ENCODE data around the gene KDM4F.
A peak's percentile ranks its signal among the peaks of the same experiment; 100 is the strongest.
"Not testable (repeated sequence)": the region's sequence is repeated elsewhere in the genome, so short reads cannot be mapped to it uniquely, and the experiment has no call there.

The KDM4F gene

DNA sequence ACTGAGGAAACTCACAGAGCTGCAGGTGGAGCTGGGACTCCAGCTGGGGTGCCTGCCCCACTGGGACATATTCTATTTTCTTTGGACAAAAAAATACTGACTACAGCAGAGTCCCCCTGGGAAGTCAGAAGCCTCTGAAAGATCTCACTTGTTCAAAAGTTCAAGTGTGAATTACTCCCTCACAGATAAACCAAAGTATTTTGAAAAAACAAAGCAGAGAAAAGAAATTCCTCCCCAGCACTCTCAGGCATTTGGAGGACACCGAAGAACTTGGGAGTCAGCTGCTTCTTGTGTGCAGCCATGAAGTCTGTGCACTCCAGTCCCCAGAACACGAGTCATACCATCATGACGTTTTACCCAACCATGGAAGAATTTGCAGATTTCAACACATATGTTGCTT lies at the start of gene KDM4F:
KDM4F (plus strand) TSS at position 301 of the 400 bp plus-strand sequence.
- not testable (repeated sequence) for DNase-seq

DNA sequence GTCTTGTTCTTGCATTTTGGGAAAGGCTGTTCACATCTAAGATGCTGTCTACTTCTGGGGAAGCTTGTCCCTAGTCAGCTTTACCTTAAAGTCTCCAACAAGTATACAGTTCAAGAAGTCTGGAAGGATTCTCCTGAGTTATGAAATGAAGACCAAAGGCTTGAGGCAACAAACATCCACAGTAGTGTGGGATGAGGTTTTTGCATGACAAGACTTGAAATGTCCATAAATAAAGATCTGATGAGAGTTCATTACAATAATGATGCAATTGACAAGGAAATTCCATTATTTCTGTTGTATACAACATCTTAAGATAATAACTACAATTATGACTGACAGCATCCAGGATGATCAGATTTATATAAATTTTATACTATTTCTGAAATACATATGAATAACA lies 45.5 kb upstream of the KDM4F start:
- DNase-seq = peak; percentile 13 to 55 (median 33)

GRCh38 chr11:95005642-95006041 lies 43.6 kb upstream of the KDM4F start:
- DNase-seq = no peak

DNA sequence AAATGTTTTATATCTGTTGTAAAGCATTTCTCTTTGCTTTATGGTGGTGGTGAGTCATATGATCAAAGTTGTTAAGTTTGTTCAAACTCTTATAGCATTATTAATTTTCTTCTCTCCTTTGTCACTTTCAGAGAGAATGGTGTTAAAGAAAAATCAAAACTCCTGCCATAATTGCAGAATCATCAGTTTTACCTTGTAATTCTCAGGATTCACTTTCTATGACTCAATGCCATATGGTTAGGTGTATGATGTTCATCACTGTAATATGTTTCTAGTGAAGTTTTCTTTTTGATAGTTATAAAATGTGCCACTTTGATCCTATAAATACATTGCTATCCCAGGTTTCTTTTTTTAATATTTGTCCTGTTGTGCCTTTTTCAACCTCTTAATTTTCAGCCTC lies 37.8 kb upstream of the KDM4F start:
- no peak for DNase-seq

- no peak for DNase-seq
Measured at GRCh38 chr11:95014184-95014821, 34.9 kb upstream of the KDM4F start.

GRCh38 chr11:95016139-95016538 lies 33.1 kb upstream of the KDM4F start:
- DNase-seq = no peak

DNA sequence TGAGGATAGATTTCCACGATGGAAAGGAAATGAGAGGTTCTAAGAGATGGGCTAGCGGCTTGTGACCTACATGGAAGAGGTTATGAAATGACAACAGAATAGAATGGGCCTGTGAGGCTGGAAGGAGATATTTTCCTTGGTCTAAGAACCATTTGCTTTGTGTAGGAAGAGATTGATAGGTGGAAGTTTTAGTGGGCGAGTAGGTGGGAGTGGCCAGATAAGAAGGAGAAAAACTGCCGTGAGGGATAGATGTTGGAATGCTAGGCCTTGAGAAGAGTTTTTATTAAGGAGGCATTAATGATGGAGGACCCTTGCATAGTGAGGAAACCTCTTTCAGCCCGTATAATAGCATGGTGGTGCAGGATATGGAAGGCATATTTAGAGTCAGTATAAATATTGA lies 27.8 kb upstream of the KDM4F start:
- DNase-seq = not testable (repeated sequence)

DNA sequence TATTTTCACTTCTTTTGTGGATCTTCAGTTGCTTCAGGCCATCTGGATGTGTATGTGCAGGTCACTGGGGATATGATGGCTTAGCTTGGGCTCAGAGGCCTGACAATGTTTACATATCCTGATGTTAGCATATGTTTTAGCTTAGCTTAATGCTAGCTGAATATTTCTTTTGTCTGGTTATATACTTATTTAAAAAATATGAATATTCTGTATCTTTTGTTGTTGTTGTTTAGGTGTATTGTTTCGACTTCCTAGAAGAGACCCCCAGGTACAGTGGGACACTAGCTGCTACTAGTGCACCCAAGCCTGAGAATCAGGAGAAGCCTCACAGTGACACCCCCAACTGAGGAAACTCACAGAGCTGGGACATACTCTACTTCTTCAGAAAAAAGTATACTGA lies 24.3 kb upstream of the KDM4F start, which contains the start of gene KDM4E:
KDM4E (plus strand) TSS at position 301 of the 400 bp plus-strand sequence. CDS start 300 bp downstream, outside the sequence.
- no peak for DNase-seq

DNA sequence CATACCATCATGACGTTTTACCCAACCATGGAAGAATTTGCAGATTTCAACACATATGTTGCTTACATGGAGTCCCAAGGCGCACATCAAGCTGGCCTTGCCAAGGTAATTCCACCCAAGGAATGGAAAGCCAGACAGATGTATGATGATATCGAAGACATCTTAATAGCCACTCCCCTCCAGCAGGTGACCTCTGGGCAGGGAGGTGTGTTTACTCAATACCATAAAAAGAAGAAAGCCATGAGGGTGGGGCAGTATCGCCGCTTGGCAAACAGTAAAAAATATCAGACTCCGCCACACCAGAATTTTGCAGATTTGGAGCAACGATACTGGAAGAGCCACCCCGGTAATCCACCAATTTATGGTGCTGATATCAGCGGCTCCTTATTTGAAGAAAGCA lies 23.6 kb upstream of the KDM4F start:
- not testable (repeated sequence) for DNase-seq

GRCh38 chr11:95028357-95028756 lies 20.9 kb upstream of the KDM4F start:
- peak; percentile 17 to 62 (median 20) for DNase-seq

- no peak for DNase-seq
Measured at GRCh38 chr11:95033051-95033450, 16.2 kb upstream of the KDM4F start.

DNA sequence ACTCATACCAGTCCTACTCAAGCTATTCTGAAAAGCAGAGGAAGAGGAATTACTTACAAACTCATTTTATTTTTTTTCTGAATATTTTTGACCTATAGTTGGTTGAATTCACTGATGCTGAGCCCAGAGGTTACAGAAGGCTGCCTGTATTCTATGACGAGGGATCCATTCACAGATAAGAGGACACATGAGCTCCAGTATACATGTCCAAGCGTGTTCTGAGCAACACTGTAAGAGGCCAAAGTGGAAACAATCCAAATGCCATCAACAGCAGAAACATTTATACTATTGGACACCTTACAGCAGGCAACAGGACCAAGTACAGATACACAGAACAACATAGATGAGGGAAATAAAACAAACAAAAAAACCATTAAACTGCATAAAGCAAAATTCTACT lies 13.9 kb upstream of the KDM4F start:
- no peak for DNase-seq

- DNase-seq = peak in 1 of 3 donors; percentile 14
Measured at GRCh38 chr11:95037356-95038035, 11.7 kb upstream of the KDM4F start.

- DNase-seq = no peak
Measured at GRCh38 chr11:95042239-95042638, 7.0 kb upstream of the KDM4F start.

- DNase-seq = no peak
Measured at GRCh38 chr11:95042906-95043305, 6.3 kb upstream of the KDM4F start.

- no peak for DNase-seq
Measured at GRCh38 chr11:95044010-95044409, 5.2 kb upstream of the KDM4F start.

GRCh38 chr11:95045812-95046211 lies 3.4 kb upstream of the KDM4F start:
- DNase-seq = no peak

DNA sequence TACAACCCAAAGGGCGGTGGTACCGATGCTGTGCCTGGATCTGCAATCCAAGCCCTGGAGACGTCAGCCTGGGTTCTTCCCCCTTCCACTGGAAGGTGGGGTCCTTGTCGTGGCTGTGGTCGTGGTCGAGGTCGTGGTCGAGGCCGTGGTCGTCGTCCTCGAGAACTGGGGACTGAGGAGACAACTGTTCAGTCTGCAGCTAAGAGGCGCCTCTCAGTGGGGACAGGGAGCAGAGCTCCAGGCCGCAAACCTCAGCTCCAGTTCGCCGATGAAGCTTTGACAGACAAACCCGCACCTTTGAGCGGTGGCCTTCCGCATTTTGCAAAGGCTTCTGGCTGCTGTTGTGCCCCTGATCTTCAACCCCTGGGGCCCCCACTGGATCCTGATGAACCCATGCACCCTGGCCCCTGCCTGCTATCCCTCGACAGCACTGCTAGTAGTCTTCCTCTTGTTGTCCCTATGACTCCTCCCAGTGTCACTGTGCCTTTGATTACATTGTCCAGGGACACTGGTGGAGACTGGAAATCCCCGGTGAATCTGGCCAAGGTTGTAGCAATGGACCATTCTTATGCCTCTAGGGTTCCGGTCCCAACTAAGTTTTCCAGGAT lies 1.5 kb downstream of the KDM4F start:
- no peak for DNase-seq

- no peak for DNase-seq
Measured at GRCh38 chr11:95054356-95054755, 5.1 kb downstream of the KDM4F start.

DNA sequence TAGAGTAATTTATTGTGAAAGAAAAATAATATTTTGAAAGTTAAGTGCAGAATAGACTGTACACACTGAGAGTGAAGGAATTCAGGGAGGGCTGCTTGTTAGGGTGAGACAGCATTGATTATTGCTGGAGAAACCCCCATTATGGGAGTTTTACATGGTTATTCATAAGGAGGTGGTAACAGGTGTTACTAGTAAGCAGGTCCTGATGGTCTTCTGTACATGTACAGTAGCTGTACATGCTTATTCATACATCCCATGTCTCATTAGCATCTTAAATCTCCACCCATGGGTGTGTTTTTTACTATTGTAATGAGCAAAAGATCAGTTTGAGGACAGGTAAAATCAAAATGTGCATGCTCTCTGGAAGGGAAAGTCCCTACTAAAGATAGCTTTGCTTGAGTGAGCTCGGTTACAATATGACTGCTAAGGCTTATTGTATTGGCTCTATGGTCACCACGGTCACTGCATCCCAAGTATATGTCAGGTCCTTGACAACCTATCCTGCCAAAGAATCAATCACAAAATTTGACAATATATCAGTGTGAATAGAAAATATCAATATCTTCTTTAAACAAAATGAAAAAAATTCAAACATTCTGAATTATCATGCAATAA lies 6.2 kb downstream of the KDM4F start:
- DNase-seq = no peak

- no peak for DNase-seq
Measured at GRCh38 chr11:95057959-95058358, 8.7 kb downstream of the KDM4F start.

DNA sequence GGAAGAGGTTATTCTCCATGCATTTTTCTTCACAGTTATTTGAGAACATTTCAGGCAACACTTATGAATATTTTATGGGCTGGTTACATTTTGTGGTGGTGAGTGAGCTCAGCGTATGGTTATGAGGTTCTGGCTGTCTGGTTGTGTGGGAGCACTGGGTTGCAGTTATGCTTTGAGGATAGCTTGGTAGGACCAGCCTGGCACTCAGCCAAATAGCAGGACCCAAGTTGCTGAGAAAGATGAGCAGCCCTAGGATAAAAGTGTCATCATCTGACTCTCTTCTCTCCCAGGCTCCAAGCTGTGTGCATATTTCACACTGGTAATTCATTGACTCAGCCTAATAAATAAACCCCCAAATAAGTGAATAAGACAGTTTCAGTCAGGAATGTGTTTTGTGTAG lies 9.4 kb downstream of the KDM4F start:
- DNase-seq = no peak

DNA sequence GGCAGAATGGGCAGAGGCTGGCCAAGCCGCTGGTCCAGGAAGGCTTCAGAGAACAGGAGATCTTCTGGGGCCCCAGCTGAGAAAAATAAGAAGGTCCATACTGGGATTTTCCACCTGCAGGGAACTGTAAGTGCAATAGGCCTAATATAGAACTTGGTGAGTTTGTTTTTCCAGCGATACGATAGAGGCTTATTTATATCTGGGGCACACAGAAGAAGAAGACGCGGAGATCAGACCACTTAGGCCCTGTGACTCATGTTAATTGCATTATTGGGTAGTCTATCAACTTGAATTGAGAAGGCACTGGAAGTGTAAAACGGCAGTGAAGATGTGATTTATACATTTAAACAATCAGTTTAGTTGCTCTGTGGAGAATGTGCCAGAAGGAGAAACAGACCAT lies 9.8 kb downstream of the KDM4F start:
- no peak for DNase-seq

GRCh38 chr11:95065336-95065735 lies 16.1 kb downstream of the KDM4F start:
- DNase-seq = no peak

Measured in suppressor macrophage treated with lipopolysaccharide for 1 hour (primary cell).